Stimulated activated CD4-positive, alpha-beta T cell treated with anti-CD3 and anti-CD28 coated beads, Interleukin-4, amount 100 ng/mL, for 1 hour (primary cell): ENCODE results near the gene BDNF.
"Not testable (repeated sequence)": the region's sequence is repeated elsewhere in the genome, so short reads cannot be mapped to it uniquely, and the experiment has no call there.

Experiments used
- DNase-seq: peaks from one replicate; pipeline ENCODE4 v3.0.0-alpha.2; 2020

Gene BDNF

GRCh38 chr11:27700351-27701301, at the start of gene BDNF:
Gene BDNF (minus strand): TSS chr11:27700455. CDS start chr11:27658564, 41,891 bp downstream.
- DNase-seq: no peak

GRCh38 chr11:27740362-27741013, 40.2 kb upstream of the BDNF start:
- no peak for DNase-seq

- no peak for DNase-seq
These were observed 35.0 kb upstream of the BDNF start for GRCh38 chr11:27735281-27735680.

GRCh38 chr11:27731803-27732202, 31.5 kb upstream of the BDNF start:
- not testable (repeated sequence) for DNase-seq

DNA sequence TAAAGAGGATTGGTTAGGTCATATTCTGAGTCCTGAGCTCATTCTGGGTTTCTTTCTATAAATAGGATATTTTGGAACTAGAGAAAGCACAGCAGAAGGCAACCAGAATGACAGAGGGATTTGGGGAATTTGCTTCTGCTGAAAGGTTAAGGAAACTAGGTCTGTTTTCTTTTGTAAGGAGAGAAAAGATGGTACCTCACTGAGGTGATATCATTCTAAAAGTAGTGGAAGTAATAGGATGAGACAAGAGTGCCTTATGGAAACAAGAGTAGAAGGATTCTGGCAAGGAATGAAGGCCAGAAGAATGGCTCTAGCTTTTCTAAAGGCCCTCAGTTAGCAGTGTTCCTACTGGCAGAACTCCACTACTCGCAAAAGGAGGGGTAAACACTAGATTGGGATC, 26.7 kb upstream of the BDNF start:
- no peak for DNase-seq

DNA sequence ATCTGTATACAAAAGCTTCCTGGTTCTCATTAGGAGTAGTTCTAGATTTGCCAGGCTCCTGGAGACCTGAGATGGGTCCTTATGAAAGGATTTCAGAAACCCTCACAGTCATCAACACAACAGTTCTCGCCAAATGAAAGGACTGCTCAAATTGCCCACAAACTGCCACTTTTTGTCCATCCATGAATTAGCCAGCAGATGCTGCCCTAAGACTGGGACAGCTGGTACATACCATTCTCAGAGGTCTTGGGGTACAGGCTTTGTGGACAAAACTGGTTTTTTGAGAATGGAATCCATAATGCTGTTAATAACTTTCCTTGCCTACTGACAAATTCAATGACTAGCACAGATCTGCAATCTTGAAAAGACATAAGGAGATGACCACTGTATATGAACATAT, 23.4 kb upstream of the BDNF start:
- no peak for DNase-seq

DNA sequence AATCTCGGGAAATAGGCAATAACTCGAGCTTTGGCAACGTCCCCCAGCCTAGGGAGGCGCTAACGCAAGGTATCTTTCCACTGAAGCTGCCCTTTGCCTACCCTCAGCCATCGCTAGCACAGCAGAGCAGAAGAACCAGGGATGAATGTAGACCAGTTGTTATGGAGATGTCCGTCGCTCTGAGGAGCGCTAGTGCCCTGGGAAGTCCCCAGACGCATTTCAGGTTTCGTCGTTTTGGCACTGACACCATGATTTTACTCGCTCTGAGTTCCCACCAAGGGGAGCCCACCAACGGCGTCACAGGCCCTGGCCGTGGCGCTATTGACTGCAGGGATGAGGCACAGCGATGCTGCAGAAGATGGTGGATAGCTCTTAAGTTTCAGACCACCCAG, 22.7 kb upstream of the BDNF start:
- DNase-seq: no peak

- DNase-seq: no peak
These were observed 22.1 kb upstream of the BDNF start for GRCh38 chr11:27722117-27722952.

DNA sequence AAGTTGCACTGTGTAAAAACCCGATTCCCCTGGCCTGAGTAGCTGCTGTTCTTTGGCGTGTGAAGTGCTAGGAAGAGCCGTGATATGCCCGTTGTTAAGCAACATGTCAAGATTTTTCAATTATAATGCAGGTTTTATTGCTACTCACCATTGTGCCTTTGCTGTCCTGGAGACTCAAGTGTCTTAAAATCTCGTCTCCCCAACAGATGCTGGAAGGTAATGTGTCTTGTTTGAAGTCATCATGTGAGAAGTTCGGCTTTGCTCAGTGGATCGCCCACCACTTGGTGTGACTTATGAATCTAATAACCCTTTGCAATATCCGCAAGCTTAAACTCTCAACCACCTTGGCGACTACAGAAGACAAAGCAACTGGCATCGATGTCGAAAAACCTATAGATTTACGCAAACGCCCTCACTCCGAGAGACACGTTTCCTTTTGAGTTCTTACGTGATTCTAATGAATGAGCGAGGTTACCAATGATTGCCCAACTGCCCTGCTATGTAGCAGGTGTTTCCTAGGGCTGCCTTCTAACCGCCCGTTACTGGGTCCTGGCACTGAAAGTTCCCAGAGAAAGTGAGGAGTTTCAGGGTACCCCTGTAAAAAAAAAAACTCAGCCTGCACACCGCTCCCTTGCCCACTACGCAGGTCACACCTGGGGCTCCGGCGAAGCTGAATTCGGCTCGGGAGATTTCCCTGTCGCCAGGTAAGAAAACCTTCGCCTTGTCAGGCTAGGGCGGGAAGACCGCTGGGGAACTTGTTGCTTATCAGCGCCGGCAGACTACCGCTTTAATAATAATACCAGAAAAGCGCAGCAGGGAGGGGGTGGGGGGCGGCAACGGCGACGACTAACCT, 21.2 kb upstream of the BDNF start:
- DNase-seq: no peak

GRCh38 chr11:27720277-27720830, 20.1 kb upstream of the BDNF start:
- no peak for DNase-seq

GRCh38 chr11:27719546-27719925, 19.3 kb upstream of the BDNF start:
- DNase-seq: no peak

DNA sequence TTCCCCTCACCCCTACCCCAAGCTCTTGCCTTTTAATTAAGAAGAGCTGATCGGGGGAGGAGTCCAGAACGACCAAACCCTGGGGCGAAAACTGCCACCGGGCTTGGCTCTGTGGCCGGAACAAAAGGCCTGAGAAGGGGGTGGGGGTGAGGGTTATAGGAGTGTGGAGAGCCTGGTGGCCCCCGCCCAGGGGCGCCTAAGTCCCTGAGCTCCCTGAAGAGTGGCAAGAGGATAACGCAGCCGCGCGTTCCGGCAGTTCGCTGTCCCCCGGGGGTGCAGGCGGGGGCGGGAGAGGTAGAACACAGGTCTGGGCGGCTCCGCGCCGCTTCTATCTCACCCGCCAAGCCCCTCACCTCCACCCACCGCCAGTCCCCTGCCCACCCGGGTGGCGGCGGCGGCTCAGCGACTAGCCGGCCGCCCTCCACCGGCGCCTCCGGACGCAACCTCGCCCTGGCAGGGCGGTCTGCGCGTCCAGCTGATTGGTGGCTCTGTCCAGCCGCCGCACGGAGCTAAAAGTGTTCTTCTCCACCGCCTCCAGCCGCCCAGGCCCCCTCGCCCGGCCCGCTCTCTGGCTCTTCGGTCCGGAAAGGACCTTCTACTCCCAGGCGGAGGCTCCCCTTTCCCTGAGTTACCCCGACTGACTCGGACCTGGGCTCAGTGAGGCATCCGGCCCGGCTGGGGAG, 18.7 kb upstream of the BDNF start:
- DNase-seq: no peak

- no peak for DNase-seq
These were observed 18.1 kb upstream of the BDNF start for GRCh38 chr11:27718346-27718862.

DNA sequence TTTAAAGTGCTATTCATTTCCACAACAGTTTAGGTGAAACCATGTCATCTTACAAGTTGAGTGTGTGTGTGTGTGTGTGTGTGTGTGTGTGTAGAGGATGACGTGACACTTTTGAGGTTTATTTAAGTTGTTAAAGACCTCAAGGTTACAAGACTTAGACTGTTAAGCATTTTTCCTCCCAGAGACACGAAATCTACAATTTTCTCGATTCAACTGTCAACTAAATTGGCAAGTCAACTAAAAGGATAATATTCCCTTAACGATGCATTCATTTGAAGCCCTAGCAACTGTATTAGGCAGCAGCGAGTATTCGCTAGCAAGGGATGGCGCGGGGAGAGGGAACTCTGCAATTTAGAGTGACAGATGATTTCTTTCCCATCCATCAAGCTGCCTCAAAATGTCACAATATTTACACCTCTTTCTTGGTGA, 17.6 kb upstream of the BDNF start:
- no peak for DNase-seq

- no peak for DNase-seq
These were observed 17.1 kb upstream of the BDNF start for GRCh38 chr11:27717377-27717776.

DNA sequence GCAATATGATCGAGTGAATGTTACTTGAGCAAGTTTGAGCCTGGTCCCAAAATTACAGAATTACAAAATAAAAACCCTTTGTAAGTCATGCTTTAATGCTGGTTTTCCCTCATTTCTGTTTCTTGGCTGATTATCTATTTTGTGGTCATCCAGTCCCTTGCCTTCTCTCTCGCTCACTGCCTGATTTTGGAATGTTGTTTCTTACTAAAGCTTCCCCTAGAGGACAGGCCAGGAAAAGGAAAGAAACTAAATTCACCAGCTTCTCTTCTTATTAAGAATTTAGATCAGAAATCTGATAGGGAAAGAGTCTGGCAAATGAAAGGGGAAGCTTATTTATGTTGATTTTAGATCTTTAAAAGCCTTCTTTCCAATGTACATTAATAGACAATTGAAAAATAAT, 16.6 kb upstream of the BDNF start:
- no peak for DNase-seq

DNA sequence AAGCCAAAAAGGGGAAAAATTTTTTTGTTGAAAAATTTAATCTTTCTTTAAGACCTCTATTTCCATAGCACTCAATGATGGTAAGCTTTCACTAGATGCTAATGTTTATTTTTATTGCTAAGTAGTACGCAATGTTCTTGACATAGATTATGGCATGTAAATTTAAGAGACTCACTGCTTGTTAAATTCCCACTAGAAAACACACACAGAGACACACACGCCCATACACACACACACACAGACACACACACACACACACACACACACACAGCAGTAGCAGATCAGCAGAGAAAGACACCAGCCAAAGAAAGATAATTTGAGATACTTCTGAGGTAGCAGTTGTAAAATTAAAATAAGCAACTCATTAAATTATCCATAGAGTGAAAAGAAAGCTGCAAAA, 16.0 kb upstream of the BDNF start:
- DNase-seq: no peak

DNA sequence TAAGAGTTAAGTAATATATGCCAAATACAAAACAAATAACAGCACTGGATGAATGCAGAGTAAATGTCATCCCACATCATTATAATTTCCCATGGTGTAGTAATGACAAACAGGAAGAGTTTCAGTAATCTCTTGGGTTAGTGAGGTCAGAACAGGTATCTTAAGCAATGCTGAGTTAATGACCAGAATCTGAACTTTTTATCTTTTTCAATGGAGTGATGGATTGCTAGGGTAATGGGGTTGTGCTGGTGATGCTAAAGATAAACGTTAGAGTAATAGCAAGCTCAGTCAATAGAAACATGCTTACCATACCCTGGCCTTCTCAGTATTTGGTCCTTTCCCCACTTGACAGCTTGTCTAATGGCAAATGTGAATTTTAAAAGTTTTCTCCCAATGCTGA, 11.5 kb upstream of the BDNF start:
- no peak for DNase-seq

GRCh38 chr11:27710536-27710935, 10.3 kb upstream of the BDNF start:
- no peak for DNase-seq

DNA sequence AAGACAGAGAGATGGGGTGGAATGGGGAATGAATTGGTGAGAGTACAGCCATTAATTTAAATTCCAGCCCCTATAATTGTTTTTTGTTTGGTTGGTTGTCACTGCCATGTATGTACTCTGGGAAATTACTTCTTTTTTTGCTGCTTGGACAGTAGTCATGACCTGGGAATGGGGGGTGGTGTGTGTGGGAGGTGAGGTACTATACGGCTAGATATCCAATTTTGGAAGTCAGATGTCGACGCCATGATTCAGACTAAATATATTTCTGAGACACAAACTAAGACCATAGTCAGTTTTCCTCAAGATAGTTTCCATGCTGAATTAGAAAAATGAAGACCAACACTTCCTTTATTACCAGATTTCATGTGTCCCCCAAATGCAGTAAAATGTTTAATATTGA, 7.4 kb upstream of the BDNF start:
- DNase-seq: no peak
